Right ventricle myocardium superior (tissue), 1 donor: ENCODE data around the gene BROX. TPM values are rescaled to one million over a fixed set of nuclear protein-coding genes. Genes with fewer than 3 reads are reported as not detected.
"Not testable (repeated sequence)": the region's sequence is repeated elsewhere in the genome, so short reads cannot be mapped to it uniquely, and the experiment has no call there.

Experiments
- ATAC-seq: fragments of 200-7000 bp; cut with Tn5 transposase; one replicate; pipeline ENCODE4 v1.9.1; 2020; ENCODE audit warnings: mild to moderate bottlenecking; ENCODE audit not compliant: poor library complexity
- DNase-seq: peaks from one replicate; pipeline ENCODE4 v3.0.0-alpha.2; 2020
- intact Hi-C: fragments of 100-400 bp; cut with DNase I; formaldehyde crosslinking; loops from one replicate; pipeline ENCODE4 v1.11.2; 2022
- total RNA-seq: library from RNA; stranded (reverse); fragmentation: NEBNext Ultra II Directional; extraction: Animal tissue kit (Norgen Biotek cat#: 25700); gene quantifications from one replicate; pipeline ENCODE4 v1.2.1, GENCODE V29; 2021
- donor health status: DM: no; HTN: yes; CAD: no; lungs with severe emphysema.

Gene BROX
- total RNA-seq, 1 donor from 2014 or later, result 22.8 TPM

- intact Hi-C loops, result no loop called here
- DNase-seq (no peak), ATAC-seq (no peak)
These were observed 48.7 kb downstream of the BROX start for GRCh38 chr1:222761083-222761482.

- DNase-seq, intact Hi-C loops, ATAC-seq: not testable (repeated sequence)
These were observed 49.8 kb downstream of the BROX start for GRCh38 chr1:222762178-222762577.

GRCh38 chr1:222767152-222767571 is 54.8 kb downstream of the BROX start:
- ATAC-seq, result no peak
- intact Hi-C loops, result no loop called here
- DNase-seq, result no peak

GRCh38 chr1:222768592-222768991 is 56.2 kb downstream of the BROX start:
- ATAC-seq (no peak), DNase-seq (no peak)
- intact Hi-C loops, result no loop called here

- intact Hi-C loops, result no loop called here
- DNase-seq (no peak), ATAC-seq (no peak)
These were observed 56.8 kb downstream of the BROX start for GRCh38 chr1:222769181-222769580.

GRCh38 chr1:222769971-222770620 is 57.7 kb downstream of the BROX start:
- DNase-seq, result no peak
- intact Hi-C loops, result no loop called here
- no peak for ATAC-seq

GRCh38 chr1:222772996-222773379 is 60.6 kb downstream of the BROX start:
- intact Hi-C loops, result no loop called here
- DNase-seq, result no peak
- peak; percentile 80 for ATAC-seq

GRCh38 chr1:222777463-222777862 is 65.1 kb downstream of the BROX start:
- no peak for ATAC-seq

GRCh38 chr1:222777977-222778376 is 65.6 kb downstream of the BROX start:
- no peak for ATAC-seq
- DNase-seq, result no peak
- intact Hi-C loops, result no loop called here

More at GRCh38 chr1:222777463-222777862, 65.1 kb downstream of the BROX start:
- DNase-seq, result no peak
- intact Hi-C loops, result no loop called here

GRCh38 chr1:222781251-222781650 is 68.9 kb downstream of the BROX start:
- intact Hi-C loops, result no loop called here
- ATAC-seq (no peak), DNase-seq (no peak)

GRCh38 chr1:222783051-222783450 is 70.7 kb downstream of the BROX start:
- no peak for ATAC-seq
- intact Hi-C loops, result no loop called here

GRCh38 chr1:222784371-222784770 is 72.0 kb downstream of the BROX start:
- DNase-seq (no peak), ATAC-seq (no peak)
- intact Hi-C loops, result no loop called here

More at GRCh38 chr1:222783051-222783450, 70.7 kb downstream of the BROX start:
- no peak for DNase-seq

Other genes starting within 250 kb of the BROX start
- gene HHIPL2, start 164.5 kb upstream of the BROX start, total RNA-seq, result not detected
- 2.5 TPM for gene TAF1A, start 122.6 kb upstream of the BROX start, total RNA-seq
- 49.2 TPM for gene MIA3, start 94.5 kb upstream of the BROX start, total RNA-seq
- 46.9 TPM for gene AIDA, start 73 bp upstream of the BROX start, total RNA-seq
- gene FAM177B, start 24.6 kb downstream of the BROX start, total RNA-seq, result not detected
- 5.1 TPM for gene DISP1, start 102.5 kb downstream of the BROX start, total RNA-seq